NCI-H2227 (cell line): ENCODE data around the gene ONECUT1.

ENCODE experiments used
- DNase-seq: peaks from one replicate; lab custom pipeline; 2025; ENCODE audit not compliant: unreplicated experiment; lab: John Stamatoyannopoulos, UW

ONECUT1 gene

DNA sequence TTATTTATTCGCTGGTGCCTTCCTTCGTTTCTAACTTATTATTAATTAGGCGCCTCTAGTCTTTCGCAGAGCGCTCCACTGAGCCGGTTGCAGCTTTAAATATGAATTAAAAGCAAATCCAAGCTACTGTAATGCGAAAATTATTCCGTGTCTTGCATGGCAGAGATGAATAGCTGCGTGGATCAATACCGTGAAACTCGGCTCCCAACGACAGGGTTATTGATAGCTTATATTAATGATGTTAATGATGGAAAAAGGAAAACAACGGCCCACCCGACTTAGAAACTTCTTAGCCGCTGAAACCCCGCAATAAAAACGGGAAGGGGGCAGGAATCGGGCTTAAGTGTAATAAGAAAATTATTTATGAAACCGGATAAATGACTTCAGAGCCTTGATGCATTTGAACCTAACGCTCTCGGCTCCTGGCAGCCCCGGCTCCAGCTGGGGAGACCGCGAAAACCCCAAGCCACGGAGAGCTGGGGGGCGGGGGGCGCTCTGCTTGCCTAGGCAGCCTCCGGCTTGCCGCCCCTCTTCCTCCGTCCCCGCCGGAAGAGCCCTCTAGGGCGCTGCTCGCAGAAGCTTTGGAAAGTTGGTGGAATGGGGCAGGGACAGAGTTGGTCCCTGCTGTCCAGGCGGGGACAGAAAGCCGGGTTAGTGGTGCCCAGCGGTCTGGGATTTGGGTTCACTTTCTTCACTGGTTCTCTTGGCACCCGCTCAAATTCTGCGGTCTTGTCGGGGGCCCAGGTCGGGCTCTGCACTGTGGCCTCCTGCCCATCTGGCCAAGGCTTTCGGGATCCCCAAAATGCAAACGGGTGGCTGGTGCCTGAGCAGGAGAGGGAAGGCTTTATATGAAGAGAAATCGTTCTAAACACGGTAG lies 7.7 kb upstream of the ONECUT1 start:
- no peak for DNase-seq

DNA sequence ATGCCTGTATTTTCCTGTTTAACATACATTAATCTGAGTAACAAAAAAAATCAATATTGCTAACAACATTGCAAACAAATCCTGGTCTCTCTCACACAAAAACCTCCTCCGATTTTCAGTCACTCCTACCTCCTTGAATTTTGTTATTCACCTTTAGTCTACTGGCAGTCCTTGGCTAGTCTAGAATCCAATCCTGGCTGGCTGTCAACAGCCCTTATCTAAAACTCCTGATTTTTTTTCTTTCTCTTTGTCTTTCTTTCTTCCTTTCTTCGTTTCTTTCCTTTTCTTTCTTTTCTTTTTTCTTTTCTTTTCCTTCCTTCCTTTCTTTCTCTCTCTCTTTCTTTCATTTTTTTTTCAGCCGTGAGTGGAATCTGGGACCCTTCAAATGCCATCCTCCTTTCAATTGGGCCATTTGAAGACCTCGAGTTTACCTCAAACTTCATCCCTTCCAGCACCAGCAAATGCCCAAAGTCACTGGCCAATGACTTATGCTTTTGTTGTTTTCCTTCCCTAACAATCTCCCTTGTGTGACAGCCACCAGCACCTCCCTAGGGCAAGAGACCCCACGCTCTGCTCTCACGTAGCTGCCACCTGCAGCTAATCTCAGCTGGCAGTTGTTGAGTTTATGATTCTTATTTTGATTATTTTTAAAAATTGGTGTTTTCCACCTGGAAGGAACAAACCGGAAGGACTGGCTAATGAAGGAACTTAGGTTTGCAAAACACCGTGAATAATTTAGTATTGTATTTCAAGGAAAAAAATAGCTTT lies 6.8 kb upstream of the ONECUT1 start:
- no peak for DNase-seq

GRCh38 chr15:52796228-52796521 lies 6.0 kb upstream of the ONECUT1 start:
- no peak for DNase-seq

GRCh38 chr15:52795464-52796227 lies 5.5 kb upstream of the ONECUT1 start:
- DNase-seq, result no peak

- no peak for DNase-seq
Measured at GRCh38 chr15:52794665-52795463, 4.7 kb upstream of the ONECUT1 start.

DNA sequence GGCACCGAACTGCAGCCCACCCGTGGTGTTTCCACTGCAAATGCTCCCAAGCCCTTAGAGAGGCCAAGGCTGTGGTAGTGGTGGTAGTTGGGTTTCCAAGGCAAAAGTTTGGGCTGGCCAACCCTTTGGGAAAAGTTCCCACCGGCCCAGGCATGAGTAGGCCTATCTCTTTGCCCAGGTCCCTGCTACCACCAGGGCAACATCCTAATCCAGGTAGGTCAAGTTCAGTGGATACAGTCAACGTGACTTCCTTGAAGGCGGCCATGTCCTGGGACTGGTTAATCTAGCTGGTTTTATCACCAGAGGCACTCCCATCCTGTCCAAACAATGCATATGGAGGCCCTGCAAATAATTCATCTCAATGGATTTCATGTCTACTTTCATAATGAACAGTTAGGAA lies 1.6 kb upstream of the ONECUT1 start:
- no peak for DNase-seq

GRCh38 chr15:52790941-52791751 lies 1.0 kb upstream of the ONECUT1 start:
- no peak for DNase-seq

- DNase-seq, result peak; percentile 65
Measured at GRCh38 chr15:52789601-52790168, 451 bp downstream of the ONECUT1 start.

DNA sequence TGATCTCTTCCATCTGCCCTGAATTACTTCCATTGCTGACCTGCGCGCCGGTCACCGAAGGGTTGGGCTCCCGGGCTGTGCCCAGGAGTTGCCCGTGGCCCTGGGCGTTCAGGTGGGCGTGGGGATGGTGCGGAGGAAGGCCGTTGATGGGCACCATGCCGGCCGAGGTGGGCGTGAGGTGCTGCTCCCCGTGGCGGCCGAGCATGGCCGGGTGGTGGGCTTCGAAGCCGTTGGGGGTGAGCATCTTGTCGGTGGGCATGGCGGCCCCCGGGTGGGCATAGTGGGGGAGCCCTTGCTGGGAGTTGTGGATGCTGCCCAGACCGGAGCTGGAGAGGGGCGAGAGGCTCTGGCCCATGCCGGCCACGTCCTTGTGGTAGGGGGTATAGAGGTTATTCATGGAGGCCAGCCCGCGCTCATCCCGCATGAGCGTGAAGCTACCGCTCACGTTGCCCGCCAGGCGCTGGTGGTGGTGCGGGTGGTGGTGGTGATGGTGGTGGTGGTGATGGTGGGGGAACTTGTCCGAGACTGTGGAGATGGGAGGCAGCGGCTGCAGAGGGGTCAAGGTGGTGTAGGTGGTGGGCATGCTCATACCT lies 1.0 kb downstream of the ONECUT1 start:
- no peak for DNase-seq

DNA sequence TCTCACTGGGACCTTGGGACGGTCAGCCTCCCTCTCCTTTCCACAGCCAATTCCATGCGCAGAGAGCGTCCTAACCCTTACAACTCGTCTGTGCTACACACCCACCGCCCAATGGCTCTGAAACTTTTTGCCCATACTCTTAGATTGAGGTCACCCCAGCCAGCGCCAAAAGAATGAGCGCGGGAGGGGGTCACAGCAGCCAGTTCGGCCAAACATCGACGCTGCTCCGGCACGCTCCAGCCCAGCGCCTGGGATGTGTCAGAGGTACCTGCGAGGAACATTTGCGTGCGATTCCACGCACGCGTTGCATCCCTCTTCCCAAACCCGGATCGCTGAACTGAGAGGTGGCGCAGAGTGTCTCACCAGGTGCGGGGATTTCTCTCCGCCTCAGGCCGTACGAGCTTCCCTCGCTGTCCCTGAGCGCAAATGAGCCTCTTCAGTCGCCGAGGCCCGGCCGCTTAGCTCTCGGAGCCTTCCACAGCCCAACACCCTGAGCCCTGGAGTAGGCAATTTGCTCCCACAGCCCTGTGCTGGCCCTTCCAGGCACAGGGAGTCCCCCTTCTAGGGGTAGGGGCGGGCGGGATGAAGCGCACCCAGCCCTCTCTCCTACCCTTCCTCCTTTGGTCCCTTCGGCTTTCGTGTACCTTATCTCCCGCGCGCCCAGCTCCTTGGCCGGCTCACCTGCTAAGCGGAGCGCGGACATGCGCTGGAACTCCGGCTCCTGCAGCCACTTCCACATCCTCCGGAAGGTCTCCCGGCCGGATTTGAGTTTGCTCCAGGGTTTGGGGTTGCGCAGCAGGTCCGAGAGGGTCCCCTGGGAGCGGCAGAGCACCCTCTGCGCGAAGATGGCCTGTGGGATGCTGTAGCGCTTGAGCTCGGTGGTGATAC lies 1.8 kb downstream of the ONECUT1 start:
- no peak for DNase-seq

GRCh38 chr15:52787549-52788098 lies 2.5 kb downstream of the ONECUT1 start:
- DNase-seq, result no peak

- DNase-seq, result no peak
Measured at GRCh38 chr15:52787123-52787503, 3.0 kb downstream of the ONECUT1 start.

DNA sequence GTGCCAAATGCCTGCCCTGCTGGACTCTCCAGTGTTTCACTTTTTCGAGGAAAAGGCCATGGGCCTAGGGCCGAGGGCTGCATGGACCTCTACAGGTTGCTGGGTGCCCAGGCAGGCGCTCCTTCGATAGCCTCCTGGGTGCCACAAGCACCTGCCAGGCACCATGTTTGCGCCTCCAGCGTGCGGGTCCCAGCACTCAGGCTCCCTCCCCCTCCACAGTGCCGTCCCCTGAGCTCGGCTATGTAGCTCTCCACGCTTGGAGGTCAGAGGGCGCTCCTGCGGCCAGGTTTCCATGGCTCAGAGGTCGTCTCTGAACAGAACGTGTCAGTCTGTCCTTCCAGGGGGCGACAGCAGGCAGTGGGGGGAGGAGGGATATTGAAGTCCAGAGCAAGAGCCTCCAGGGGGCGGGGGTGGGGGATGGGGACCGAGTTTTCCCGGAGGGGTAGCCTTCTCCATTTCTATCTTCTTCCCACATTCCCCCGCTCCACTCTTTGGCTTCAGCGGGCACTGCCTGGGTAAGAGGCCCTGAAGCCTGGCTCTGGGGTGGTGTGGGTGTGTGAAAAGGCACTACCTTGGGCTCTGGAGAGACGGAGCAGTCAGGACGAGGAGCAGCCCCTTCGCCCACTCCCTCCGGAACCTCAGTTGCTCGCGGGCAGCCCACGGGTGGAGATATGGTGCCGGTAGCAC lies 3.6 kb downstream of the ONECUT1 start:
- DNase-seq, result no peak

DNA sequence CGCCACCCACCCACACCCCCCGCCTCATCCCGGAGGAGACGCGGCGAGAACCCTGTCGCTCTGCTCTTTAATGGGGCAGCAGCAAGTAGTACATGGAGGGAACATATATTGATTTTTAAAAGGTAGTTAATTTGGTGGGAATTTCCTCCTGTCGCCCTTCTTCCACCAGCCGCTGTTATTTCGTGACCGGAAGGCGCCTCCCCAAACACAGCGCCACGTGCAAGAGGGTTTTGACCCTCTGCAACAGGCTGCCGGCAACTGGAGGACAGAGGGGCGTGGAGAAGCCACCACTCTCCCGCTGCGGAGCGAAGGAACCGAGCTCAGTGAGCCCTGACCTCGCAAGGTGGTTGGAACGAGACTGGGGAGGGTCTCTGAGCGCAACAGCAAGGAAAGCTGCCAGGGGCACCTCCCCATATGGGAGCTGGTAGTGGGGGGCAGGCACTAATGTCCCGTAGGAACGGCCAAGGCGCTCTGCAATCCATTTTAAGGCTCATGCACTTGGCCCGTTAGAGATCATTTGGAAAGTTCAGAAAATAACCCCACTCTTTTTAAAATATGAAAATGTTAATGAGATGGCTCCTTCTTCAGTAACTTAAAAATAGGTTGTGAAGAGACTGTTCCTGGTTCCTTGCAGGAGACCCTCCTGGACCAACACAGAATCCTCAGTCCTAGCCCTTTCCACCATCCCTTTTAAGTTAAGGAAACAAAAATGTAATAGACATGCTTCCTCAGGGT lies 4.3 kb downstream of the ONECUT1 start:
- no peak for DNase-seq

- no peak for DNase-seq
Measured at GRCh38 chr15:52784799-52785671, 5.1 kb downstream of the ONECUT1 start.
